NCI-H1694 treated with DMSO at 0.1 percent for 48 hours (cell line): ENCODE data around the gene CDH4.

ENCODE experiments used
- DNase-seq: peaks from one replicate; lab custom pipeline; 2025; lab: John Stamatoyannopoulos, UW

Gene CDH4

GRCh38 chr20:61736001-61736635 is 484.1 kb downstream of the CDH4 start:
- DNase-seq: no peak

- DNase-seq: no peak
Observed at GRCh38 chr20:61736751-61737310, 484.8 kb downstream of the CDH4 start.

GRCh38 chr20:61737346-61737745 is 485.3 kb downstream of the CDH4 start:
- DNase-seq: no peak

GRCh38 chr20:61737812-61738443 is 485.9 kb downstream of the CDH4 start:
- no peak for DNase-seq

- no peak for DNase-seq
Observed at GRCh38 chr20:61738601-61739069, 486.6 kb downstream of the CDH4 start.

GRCh38 chr20:61739086-61739831 is 487.2 kb downstream of the CDH4 start:
- no peak for DNase-seq

GRCh38 chr20:61739832-61740118 is 487.7 kb downstream of the CDH4 start:
- no peak for DNase-seq

GRCh38 chr20:61742097-61742825 is 490.2 kb downstream of the CDH4 start:
- DNase-seq: no peak

GRCh38 chr20:61743606-61744005 is 491.5 kb downstream of the CDH4 start:
- DNase-seq: no peak

GRCh38 chr20:61744691-61745396 is 492.8 kb downstream of the CDH4 start:
- DNase-seq: no peak

- DNase-seq: no peak
Observed at GRCh38 chr20:61745397-61746146, 493.5 kb downstream of the CDH4 start.

GRCh38 chr20:61746147-61746646 is 494.1 kb downstream of the CDH4 start:
- DNase-seq: no peak

- no peak for DNase-seq
Observed at GRCh38 chr20:61746781-61747180, 494.7 kb downstream of the CDH4 start.

GRCh38 chr20:61748376-61748775 is 496.3 kb downstream of the CDH4 start:
- no peak for DNase-seq

GRCh38 chr20:61749406-61750075 is 497.5 kb downstream of the CDH4 start:
- DNase-seq: no peak

GRCh38 chr20:61750093-61750492 is 498.0 kb downstream of the CDH4 start:
- no peak for DNase-seq

- DNase-seq: no peak
Observed at GRCh38 chr20:61752576-61752975, 500.5 kb downstream of the CDH4 start.

GRCh38 chr20:61753316-61753942 is 501.4 kb downstream of the CDH4 start:
- no peak for DNase-seq
